ENCODE data around the gene MAGEB1. TPM values are rescaled to one million over a fixed set of nuclear protein-coding genes. Genes with fewer than 3 reads are reported as not detected.

MAGEB1 gene
- polyA plus RNA-seq, 1 experiment, result not detected

DNA sequence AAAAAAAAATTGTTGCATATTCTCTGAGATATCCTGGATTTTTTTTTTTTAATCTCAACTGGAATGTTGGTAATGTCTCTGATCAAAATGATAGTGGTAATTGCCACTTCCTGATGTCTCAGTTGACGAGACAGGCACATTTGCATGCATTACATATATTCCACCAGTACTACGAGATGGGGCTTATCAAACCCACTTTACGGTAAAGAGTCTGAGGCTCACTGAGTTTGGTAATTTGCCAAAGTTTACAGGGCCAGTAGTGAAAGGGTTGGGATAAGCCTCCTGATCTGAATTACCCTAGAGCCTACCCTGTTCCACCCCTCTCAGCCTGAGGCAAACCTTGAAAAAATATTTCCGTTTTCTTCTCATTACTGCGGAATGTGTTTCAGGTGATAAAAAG is 26.3 kb upstream of the MAGEB1 start:
- H3K4me3 ChIP-seq (ENCODE audit: low read depth, low read length), result no peak overlapping the region
- no peak for DNase-seq (ENCODE audit: low read depth, low spot score)
- no peak overlapping the region for H3K27ac ChIP-seq (ENCODE audit: low read depth, low read length)
- TF ChIP-seq, protein P1, sequence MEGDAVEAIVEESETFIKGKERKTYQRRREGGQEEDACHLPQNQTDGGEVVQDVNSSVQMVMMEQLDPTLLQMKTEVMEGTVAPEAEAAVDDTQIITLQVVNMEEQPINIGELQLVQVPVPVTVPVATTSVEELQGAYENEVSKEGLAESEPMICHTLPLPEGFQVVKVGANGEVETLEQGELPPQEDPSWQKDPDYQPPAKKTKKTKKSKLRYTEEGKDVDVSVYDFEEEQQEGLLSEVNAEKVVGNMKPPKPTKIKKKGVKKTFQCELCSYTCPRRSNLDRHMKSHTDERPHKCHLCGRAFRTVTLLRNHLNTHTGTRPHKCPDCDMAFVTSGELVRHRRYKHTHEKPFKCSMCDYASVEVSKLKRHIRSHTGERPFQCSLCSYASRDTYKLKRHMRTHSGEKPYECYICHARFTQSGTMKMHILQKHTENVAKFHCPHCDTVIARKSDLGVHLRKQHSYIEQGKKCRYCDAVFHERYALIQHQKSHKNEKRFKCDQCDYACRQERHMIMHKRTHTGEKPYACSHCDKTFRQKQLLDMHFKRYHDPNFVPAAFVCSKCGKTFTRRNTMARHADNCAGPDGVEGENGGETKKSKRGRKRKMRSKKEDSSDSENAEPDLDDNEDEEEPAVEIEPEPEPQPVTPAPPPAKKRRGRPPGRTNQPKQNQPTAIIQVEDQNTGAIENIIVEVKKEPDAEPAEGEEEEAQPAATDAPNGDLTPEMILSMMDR (IDR thresholded peaks at IDR 0.05; ENCODE audit: low read depth, low read length), result no peak
- ChIA-PET POLR2A (no interaction called here), CTCF (no interaction called here)
- no peaks in the 10 kb centered on the region for H3K27me3 ChIP-seq (ENCODE audit: control insufficient read depth, insufficient read depth, low read length)
- no peaks in the 10 kb centered on the region for H3K9me3 ChIP-seq (ENCODE audit: control insufficient read depth, insufficient read depth, low read length)

DNA sequence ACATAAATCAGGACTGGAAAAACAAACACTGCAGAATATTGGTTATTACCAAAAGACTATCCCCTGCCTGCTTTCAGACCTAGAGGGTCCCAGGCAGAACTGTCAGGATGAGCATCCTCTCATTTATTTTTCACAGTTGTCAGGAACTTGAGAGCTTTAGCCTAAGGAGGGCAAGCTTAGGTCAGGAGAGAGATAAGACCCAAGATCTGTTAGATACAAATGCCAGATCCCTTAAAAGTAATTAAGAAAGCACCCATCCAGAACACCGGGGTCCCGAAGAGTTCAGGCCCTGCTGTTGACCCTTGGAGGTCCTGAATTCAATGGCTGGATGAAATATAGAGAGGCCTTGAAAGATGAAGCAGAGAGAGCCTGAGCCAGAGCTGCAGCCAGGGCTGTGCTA is 22.4 kb upstream of the MAGEB1 start:
- H3K4me3 ChIP-seq (ENCODE audit: low read depth, low read length), result no peak overlapping the region
- H3K27me3 ChIP-seq (ENCODE audit: control insufficient read depth, insufficient read depth, low read length), result no peaks in the 10 kb centered on the region
- TF ChIP-seq, protein P1 (IDR thresholded peaks at IDR 0.05; ENCODE audit: low read depth, low read length), result no peak
- POLR2A ChIA-PET, result no interaction called here
- CTCF ChIA-PET, result no interaction called here
- no peaks in the 10 kb centered on the region for H3K9me3 ChIP-seq (ENCODE audit: control insufficient read depth, insufficient read depth, low read length)
- no peak overlapping the region for H3K27ac ChIP-seq (ENCODE audit: low read depth, low read length)
- DNase-seq (ENCODE audit: low read depth, low spot score), result no peak

DNA sequence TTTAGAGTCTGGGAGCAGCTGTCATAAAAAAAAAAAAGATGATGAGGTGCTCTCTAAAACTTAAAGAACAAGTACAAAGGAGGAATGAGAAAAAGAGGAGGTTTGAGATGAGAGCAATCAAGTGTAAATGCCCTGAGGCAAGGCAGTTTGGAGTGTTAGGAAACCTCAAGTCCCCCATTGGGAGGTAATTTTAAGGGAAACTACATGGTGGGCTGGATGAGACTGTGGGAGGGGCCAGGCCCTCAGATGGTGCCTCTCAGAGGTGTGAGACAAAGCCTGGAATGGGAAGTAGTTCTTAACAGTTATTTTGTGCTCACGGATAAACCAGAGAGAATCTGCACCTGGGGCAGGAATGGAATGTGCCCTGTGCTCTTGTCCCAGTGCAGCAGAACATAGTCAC is 18.4 kb upstream of the MAGEB1 start:
- Histone ChIP-seq H3K9me3 (ENCODE audit: control insufficient read depth, insufficient read depth, low read length) (no peaks in the 10 kb centered on the region), H3K27me3 (ENCODE audit: control insufficient read depth, insufficient read depth, low read length) (no peaks in the 10 kb centered on the region), H3K27ac (ENCODE audit: low read depth, low read length) (no peak overlapping the region), H3K4me3 (ENCODE audit: low read depth, low read length) (no peak overlapping the region)
- no peak for DNase-seq (ENCODE audit: low read depth, low spot score)
- ChIA-PET POLR2A (no interaction called here), CTCF (no interaction called here)
- TF ChIP-seq, protein P1 (IDR thresholded peaks at IDR 0.05; ENCODE audit: low read depth, low read length), result no peak

DNA sequence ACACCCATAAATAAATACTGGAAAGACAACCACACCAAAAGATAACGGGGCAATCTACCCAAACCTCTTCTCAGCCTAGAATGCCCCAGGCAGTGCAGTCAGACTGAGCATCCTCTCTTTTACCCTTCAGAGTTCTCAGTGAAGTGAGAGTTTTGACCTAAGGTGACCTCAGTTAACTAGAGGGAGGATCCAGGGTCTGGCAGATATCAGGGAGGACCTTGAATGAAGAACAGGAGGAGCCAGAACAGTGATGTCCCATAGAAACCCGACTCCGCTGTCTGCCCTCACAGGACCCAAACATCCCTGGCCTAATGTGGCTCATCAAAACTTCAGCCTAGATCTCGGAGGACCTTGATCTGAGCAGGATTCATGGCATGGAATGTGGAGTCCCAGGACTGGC is 16.6 kb upstream of the MAGEB1 start, which contains the start of gene MAGEB3:
MAGEB3 (plus strand) TSS at position 263 of the 400 bp plus-strand sequence. CDS start 5,268 bp downstream, outside the sequence.
- no peak within 1 kb of the TSS for H3K4me3 ChIP-seq (ENCODE audit: low read depth, low read length)
- no peak for DNase-seq (ENCODE audit: low read depth, low spot score)
- no peaks in the 10 kb centered on the region for H3K27me3 ChIP-seq (ENCODE audit: control insufficient read depth, insufficient read depth, low read length)
- no peaks in the 10 kb centered on the region for H3K9me3 ChIP-seq (ENCODE audit: control insufficient read depth, insufficient read depth, low read length)
- H3K27ac ChIP-seq (ENCODE audit: low read depth, low read length), result no peak within 1 kb of the TSS
- TF ChIP-seq, protein P1 (IDR thresholded peaks at IDR 0.05; ENCODE audit: low read depth, low read length), result no peak
- ChIA-PET CTCF (no interaction called here), POLR2A (no interaction called here)

DNA sequence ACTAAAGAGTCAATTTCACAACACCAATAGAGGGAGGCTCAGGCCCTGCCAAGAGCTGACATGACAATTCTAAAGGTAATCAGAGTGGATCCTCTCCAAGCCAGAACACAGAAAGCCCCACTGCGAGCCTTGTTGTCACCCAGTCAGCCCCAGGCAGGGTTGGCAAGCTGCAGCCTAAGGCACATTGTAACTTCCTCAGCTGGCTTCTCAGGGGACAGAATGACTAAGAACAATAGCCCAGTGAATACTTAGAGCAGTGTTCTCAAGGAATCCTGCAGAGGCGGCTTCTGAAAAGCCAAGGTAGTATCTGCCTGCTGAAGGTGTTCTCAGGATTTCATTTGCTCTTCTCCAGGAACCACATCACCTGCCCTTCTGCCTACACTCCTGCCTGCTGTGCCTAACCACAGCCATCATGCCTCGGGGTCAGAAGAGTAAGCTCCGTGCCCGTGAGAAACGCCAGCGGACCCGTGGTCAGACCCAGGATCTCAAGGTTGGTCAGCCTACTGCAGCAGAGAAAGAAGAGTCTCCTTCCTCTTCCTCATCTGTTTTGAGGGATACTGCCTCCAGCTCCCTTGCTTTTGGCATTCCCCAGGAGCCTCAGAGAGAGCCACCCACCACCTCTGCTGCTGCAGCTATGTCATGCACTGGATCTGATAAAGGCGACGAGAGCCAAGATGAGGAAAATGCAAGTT is 5.1 kb upstream of the MAGEB1 start, which contains the start of gene MAGEB4:
MAGEB4 (plus strand) TSS at position 277 of the 692 bp plus-strand sequence; CDS start at position 413, 136 bp downstream.
- POLR2A ChIA-PET, result no interaction called here

More for the DNA sequence above, 5.1 kb upstream of the MAGEB1 start, which contains the start of gene MAGEB4:
- TF ChIP-seq, protein P1 (IDR thresholded peaks at IDR 0.05; ENCODE audit: low read depth, low read length), result no peak
- H3K27ac ChIP-seq (ENCODE audit: low read depth, low read length), result no peak within 1 kb of the TSS
- H3K27me3 ChIP-seq (ENCODE audit: control insufficient read depth, insufficient read depth, low read length), result no peaks in the 10 kb centered on the region
- H3K9me3 ChIP-seq (ENCODE audit: control insufficient read depth, insufficient read depth, low read length), result no peaks in the 10 kb centered on the region; the same call in 1 of the 2 replicates
- DNase-seq (ENCODE audit: low read depth, low spot score), result no peak
- no peak within 1 kb of the TSS for H3K4me3 ChIP-seq (ENCODE audit: low read depth, low read length)
- CTCF ChIA-PET, result no interaction called here

All from AG04450 (cell line).